GM19239 (cell line): ENCODE measurements around the gene DIAPH3.
A peak's percentile ranks its signal among the peaks of the same experiment; 100 is the strongest.

ENCODE experiments used
- DNase-seq: peaks from one replicate; pipeline ENCODE4 v3.0.0; 2011; ENCODE audit warnings: low spot score; ENCODE audit not compliant: insufficient read length
- FAIRE-seq: peaks from 2 replicates; lab custom pipeline; 2011; peaks lifted over from hg19 to GRCh38; lab: Jason Lieb, UNC

DIAPH3 gene

DNA sequence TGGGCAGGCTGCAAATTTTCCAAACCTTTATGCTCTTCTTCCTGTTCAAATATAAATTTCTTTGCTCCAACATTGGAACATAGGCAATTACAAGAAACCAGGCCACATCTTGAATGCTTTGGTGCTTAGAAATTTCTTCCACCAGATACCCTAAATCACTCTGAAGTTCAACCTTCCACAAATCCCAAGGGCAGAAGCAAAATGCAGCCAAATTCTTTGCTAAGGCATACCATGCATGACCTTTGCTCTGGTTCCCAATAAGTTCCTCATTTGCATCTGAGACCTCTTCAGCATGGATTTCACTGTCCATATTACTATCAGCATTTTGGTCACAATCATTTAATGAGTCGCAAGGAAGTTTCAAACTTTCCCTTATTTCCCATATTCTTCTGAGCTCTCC is 130.9 kb downstream of the DIAPH3 start:
- no peak for FAIRE-seq
- no peak for DNase-seq

DNA sequence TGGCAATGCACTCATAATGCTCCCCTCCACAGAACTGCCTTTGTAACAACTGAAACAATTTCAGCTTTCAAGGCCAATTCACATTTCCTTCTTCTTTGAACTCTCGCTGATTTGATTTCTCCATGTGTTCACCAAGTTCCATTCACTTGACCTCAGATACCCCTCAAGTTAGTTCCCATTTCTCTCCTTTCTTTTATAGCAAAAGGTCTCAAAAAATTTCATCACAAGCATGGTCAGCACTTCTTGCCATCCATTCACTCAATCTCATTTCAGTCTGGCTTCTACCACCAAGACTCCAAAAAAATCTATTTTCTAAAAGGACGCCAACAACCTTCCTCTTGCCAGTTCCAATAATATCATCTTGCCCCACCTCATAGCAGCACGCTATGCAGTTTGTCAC is 135.7 kb downstream of the DIAPH3 start:
- FAIRE-seq (no peak), DNase-seq (no peak)

DNA sequence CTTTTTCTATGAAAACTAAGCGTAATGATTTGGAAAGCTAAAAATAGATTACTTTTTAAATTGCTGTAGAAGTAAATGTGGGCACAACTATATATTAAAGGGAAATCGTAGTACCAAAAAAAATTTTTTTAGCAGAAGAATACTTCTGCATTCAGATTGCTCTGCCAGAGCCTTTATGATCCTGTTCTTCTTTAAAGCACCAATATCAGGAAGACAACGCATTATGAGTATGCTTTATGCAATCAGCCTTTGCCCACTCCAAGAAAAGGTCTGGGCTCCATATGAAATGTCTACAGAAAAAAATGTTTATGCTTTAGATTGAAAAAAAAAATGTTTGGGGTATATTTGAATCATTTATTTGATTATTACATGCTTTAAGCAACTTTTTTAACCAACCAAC is 137.4 kb downstream of the DIAPH3 start:
- FAIRE-seq (no peak), DNase-seq (no peak)

DNA sequence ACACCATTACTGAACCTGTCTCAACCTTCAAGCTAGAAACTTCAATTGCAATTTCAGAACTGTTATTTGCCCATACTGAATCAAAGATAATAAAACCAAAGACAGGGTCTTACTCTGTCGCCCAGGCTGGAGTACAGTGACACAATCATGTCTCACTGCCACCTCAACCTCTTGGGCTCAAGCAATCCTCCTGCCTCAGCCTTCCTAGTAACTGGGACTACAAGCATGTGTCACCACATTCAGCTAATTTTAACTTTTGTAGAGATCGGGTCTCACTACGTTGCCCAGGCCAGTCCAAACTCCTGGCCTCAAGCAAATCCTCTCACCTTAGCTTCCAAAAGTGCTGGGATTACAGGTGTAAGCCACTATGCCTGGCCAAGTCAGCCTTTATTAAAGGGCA is 143.4 kb downstream of the DIAPH3 start:
- FAIRE-seq (no peak), DNase-seq (no peak)

DNA sequence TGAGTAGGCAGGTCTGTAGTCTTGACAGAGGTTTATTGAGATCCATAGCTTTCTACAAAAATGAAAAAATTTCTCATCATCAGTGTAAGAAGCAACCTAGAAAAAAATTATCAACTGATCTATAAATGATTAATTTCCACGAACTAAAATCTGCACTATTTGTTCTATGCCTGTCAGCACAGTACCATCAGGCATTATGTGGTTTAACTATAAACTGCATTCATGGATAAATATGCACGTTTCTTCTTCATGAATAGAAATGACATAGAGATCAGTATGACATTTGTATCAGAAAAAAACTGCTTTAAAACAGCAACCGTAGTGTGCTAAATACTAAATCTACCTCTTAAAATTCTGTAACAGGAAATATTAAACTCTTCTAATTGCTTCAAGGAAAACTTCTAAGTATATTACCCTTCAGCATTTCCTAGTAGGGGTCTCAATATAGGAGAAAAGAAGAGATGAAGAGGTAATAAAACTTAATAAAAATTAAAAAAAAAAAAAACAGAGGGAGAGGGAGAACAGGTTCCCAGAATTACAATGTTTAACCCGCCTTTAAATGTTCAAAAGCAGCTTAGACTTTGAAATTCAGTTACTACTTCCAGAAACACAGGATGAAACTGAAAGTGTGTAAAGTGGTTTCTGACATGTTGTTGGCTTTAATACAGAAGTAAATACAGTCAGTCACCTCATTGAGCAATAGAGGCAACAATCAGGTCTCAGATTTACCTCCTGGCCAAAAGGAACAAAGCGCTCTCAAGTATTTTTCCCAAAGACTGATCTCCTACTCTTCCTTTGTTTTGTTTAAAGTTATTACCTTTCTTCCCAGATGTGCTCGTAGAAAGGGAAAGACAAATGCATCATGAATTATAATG is 144.4 kb downstream of the DIAPH3 start:
- peak; percentile 84 for FAIRE-seq
- DNase-seq: peak; percentile 2

DNA sequence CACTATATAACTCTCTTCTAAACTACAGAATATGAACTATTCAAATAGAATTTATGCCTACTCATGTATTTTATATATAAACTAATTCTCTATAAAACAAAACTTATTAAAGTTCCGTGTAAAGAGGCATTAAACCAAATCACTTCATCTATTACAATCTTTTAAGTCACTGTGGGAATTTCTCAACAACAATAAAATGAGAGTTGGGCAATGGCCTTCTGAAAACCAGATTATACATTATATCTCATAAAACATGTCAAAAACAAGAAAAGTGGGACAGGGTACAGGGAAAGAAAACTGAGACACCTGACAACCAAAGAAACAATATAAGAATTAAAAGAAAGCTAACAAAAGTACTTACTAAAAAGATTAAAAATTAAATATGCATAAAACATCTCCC is 145.2 kb downstream of the DIAPH3 start:
- FAIRE-seq: no peak

DNA sequence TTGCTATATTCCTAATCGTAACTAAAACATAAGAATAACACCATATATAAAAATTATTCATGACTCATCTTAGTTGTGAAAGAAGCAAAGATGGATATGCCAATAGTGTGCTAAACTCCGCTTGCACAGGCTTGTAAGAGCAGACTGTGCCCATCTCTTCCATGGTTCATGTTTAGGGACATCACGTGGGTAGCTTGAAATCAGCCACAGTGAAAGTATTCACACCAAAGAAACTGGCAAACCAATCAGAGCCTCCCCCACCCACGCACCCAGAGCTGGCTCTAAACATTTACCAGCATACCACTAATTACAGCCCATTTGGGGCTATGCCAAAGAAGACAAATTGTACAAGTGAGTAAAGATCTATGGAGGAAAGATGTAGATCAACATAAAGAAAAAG is 147.5 kb downstream of the DIAPH3 start:
- FAIRE-seq (peak; percentile 62), DNase-seq (no peak)

More for the DNA sequence above, 145.2 kb downstream of the DIAPH3 start:
- no peak for DNase-seq

DNA sequence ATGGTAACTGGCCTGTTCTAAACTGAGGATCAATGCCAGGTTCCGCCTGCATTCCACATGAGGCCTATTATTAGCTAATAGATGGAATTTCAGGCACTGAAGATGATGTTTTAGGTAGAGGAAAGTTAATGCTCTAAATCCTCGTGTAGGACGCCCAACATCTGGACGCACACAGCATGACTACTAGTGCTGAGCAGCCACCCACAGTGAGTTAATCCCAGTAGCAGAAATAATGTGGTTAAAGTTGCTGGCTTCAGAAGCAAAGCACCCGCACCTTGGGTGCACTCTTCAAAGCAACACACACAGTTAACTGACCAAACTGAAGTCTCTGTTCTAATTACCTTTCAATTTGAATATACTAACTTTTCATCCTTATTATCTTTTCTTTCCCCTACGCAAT is 150.6 kb downstream of the DIAPH3 start:
- DNase-seq: no peak
- FAIRE-seq: no peak

DNA sequence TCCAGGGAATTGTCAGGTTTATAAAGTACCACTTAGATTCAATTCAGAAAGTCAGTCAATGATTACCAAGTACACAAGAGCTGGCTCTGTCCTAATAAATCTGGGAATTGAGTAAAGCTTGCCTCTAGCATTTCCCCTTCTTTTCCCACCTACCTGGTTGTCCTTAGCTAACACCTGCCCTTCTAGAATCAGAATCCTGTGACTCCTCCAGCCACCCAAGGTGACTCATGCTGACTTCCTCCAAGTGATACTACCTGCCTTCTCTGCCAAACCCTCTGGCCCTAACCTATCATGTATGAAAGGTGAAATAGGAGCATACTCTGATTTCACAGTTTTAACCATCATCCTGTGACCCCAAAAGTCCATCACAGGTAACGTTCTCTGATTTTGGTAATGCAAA is 151.2 kb downstream of the DIAPH3 start:
- no peak for DNase-seq
- FAIRE-seq: no peak

DNA sequence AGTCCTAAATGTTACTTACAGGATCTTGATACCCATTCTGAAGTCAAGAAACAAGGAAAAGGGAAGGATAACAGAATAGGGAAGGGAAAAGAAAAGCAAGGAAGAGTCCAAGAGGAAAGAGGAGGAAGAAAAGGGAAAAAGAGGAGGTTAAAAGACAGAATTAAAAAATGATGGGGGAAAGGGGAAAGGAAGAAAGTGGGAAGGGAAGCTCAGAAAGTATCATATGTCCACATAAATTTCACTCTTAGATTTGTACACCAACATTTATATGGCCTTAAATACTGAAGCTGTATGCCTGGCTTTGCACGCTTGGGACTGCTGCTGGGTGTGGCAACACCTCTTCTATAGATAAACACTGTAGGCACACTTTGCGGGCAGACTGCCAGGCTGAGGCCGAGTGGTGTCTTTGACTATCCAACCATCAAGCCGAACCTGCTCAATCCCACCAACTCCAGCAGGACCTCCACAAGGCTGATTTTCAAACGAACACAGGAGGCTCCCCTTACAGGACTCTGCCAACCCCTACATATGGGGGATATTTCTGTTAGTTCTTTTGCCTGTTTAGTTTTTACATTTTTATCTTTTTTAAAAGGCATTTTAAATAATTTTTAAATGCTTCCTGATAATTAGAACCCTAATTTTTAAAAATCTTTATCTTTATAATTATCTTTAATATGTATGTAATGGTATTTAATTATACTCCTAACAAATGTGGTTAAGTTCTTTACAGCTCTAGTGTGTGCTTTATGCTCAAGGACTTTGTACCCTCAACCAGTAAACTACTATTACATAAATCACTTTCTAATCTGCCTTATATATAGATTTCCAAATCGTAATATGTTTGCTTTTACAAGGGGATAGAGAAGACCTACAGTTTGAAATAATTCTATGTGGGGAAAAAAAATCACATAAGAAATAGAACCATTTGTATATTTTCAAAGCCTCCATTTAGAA is 154.2 kb downstream of the DIAPH3 start:
- FAIRE-seq: no peak
- no peak for DNase-seq

DNA sequence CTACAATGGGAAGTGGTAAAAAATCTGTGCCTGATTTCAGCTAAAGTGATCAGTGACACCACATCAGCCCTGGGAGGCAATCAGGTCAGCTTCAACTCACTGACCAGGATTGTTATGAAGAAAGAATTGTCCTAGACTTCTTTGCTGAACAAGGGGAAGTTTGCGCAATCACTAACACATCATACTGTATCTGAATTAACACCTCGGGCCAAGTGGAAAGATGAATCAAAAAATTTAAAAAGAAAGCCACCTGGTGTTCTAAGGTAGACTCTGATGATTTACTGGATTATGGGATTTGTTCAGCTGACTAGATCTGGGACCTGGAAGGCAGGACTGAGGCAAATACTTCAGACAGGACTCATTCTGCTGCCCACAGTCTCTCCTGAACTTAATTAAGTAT is 161.8 kb downstream of the DIAPH3 start:
- no peak for FAIRE-seq
- DNase-seq: no peak

DNA sequence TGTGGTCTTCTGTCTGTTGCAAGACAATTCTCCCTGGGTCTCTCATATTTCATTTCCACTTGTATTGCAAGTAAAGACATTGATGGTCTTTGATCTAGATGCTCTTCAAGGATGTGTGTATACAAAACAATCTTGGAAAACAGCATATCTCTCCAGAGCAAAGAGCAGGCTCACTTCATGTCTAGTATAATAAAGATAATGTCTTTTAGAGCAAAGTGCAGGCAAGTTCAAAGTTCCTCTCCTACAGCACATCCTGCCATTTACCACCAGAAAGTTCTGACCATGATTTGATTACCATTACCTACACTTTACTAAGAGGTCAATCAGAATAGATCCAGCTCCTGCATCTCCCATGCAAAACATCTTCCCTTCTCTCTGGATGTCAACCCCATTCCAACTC is 162.8 kb downstream of the DIAPH3 start:
- DNase-seq (no peak), FAIRE-seq (no peak)

DNA sequence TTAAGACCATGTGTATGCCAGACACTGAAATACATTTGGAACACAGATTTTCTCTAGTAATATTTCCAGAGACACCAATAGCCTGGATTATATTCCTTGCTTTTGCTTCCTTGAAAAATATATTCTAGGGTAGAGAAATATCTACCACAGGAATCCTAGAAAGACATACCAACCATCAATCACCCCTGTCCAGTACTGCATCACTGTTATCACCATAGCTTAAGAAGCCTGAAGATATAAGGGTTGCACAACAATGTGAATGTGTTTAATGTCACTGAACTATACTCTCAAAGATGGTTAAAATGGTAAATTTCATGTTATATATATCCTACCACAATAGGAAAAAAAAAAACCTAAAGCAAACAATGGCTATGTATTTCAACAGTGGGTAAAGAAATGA is 163.6 kb downstream of the DIAPH3 start:
- FAIRE-seq (no peak), DNase-seq (no peak)

DNA sequence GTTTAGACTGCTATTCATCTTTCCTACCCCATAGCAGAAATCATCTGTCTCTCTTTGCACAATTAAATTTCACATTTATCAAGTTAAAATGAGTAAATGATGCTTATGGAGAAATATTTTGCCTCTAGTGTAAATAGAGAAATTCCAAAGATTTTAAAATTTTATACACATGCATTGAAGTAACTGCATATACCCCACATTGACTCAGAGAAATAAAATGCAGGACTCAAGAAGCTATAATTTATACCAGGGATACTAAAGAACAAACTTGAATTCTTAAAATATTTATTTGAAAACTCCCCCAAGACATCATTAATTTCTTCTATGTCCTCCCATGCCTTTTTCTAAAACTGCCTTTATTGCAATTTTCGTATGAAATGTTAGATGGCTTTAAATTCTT is 165.8 kb downstream of the DIAPH3 start:
- no peak for DNase-seq
- FAIRE-seq: no peak

DNA sequence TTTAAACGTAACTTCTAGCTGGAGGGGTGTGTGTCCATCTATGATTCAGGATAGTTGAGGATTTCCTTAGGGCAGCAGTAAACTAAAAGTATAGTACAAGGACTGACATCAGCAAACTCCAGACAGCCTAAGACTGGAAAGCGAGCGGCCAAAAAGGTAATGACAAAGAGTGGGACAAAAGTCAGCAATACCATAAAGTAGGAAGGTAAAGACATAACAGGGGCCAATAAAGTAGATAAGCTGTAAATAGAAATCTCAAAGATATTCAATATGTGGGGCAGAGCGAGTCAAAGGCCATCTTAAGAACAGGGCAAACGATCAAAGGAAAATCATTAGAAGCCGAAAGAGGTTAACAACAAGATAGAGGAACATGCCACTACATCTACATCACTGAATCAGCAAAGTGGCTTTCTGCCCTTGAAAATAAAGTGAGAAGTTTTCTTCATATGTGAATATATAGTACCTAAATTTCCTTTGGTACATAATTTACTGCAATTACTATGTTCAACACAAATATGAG is 167.2 kb downstream of the DIAPH3 start:
- no peak for DNase-seq
- FAIRE-seq: no peak

DNA sequence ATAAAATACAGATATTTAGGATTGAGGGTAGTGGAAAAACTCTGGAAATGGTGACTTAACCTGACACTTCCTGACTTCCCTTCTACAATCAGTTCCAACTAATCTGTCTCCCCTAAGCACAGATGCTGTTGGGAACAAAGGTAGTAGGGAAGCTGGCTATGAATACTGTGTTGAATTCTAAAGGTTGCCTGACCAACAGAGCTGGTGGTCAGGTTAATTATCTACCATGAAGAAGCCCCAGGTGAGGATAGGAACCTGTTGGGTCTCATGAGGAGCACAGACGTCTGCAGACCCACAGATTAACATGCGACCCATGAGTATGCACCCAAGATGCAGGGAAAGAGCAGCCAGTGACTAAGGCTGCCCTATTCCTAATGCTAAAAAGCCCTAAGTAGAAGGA is 172.3 kb downstream of the DIAPH3 start:
- FAIRE-seq (no peak), DNase-seq (no peak)

DNA sequence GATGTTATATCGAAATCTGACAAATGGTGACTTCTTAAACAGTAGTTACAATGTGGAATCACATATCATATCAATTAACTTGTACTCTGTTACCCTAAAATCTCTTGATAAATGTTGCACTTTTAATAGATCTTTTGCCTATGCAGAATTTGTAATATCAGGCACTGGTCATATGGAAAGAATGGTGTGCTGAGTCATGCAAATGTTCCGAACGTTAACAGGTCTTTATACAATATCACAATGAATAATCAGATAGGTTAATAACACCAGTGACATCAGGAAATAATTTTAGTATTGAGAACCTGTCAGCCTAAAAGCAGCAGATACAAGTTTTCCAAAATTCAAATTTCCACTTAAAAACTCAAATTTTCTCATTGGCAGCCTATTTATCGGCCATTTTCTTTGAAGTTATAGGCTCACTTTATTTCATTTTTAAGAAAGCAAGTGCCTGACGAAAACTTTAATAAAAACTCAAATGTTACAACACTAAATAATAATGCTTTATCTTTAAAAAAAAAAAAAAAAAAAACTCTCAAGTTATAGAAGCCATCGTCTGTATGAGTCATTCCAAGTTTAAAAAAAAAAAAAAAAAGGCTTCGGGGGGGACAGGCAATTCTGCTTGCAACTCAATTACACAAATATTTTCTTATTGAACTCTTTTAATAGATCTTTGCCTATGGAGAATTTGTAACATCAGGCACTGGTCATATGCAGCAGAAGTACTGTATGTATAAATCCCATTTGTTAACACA is 180.9 kb downstream of the DIAPH3 start:
- DNase-seq: no peak
- FAIRE-seq: no peak

DNA sequence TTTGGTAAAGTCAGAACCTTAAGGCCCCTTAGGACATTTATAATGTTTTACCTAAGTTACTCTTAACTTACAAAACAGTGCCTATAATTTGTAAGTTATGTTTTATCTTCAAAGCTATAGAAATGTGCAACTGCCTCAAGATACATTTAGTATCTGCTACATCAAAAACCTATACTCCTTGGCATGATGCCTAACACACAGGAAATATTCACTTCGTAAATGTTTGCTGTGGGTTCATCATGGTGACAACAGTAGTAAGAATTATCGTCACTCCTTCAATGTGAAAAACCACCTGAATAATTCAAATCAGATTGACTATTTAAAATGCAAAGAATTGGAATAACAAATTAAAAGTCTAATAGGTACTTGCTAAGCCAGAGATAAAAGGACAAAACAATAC is 184.1 kb downstream of the DIAPH3 start:
- no peak for FAIRE-seq
- no peak for DNase-seq

DNA sequence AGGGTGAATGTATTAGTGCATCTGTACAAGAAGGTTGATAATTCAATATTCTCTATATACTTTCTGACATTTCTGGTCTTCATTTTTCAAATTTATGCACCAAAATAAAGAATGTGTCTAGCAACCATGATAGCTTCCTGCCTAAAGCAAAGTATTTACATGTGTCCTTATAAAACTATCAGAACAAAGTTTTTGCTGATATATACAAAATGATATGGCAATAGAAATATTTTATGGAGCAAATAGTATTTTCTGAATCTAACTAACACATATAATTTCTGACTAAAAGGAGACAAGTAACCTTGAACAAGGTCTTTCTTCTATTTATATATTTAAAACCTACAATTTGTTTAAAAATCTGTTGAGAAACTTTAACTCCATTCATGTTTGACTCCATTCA is 184.9 kb downstream of the DIAPH3 start:
- DNase-seq (no peak), FAIRE-seq (no peak)

DNA sequence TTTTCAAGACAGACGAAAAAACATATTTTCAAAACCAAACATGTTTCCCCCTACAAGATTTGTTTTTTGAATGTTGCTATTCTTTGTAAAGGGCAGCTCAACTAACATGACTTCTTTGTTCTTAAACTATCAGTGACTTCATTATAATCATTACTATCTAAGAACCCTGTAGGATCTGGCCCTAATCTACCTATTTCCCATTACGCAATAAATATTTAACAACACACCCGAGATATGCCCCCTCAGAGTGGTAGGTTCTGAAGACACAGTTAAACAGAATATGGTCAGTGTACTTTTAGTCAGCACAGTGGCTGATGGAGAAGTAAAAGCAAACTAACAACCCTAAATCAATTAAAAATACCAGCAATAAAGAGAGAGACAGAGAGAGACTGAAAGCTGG is 186.9 kb downstream of the DIAPH3 start:
- no peak for DNase-seq
- no peak for FAIRE-seq
